H9 (cell line): ENCODE data around the gene SYT17. TPM values are rescaled to one million over a fixed set of nuclear protein-coding genes. Genes with fewer than 3 reads are reported as not detected.

ENCODE experiments used
- DNase-seq: peaks from one replicate; pipeline ENCODE4 v3.0.0-alpha.2; 2017
- H2AFZ ChIP-seq: one replicate; pipeline ENCODE4 v1.6.1; 2013; ENCODE audit warnings: mild to moderate bottlenecking, low read length, control low read depth, moderate library complexity
- H2AK5ac ChIP-seq: 2 replicates; pipeline ENCODE4 v1.6.1; 2013; ENCODE audit warnings: low read length, control low read depth, mixed read lengths; ENCODE audit not compliant: insufficient read length
- H2BK120ac ChIP-seq: one replicate; pipeline ENCODE4 v1.6.1; 2013; ENCODE audit warnings: low read depth, mild to moderate bottlenecking, low read length, control low read depth, inconsistent platforms; ENCODE audit not compliant: poor library complexity, severe bottlenecking
- H2BK12ac ChIP-seq: 2 replicates; pipeline ENCODE4 v1.6.1; 2013; ENCODE audit warnings: low read length, control low read depth, mixed read lengths, low read depth; ENCODE audit not compliant: insufficient read length
- H2BK15ac ChIP-seq: 2 replicates; pipeline ENCODE4 v1.6.1; 2013; ENCODE audit warnings: low read depth, low read length, control low read depth
- H2BK20ac ChIP-seq: one replicate; pipeline ENCODE4 v1.6.1; 2013; ENCODE audit warnings: low read depth, mild to moderate bottlenecking, low read length, control low read depth, inconsistent platforms; ENCODE audit not compliant: poor library complexity, severe bottlenecking
- H2BK5ac ChIP-seq: 2 replicates; pipeline ENCODE4 v1.6.1; 2013; ENCODE audit warnings: low read length, control low read depth, mixed read lengths; ENCODE audit not compliant: insufficient read length
- H3K14ac ChIP-seq: 2 replicates; pipeline ENCODE4 v1.6.1; 2013; ENCODE audit warnings: low read length, control low read depth; ENCODE audit not compliant: insufficient read depth
- H3K18ac ChIP-seq: 2 replicates; pipeline ENCODE4 v1.6.1; 2013; ENCODE audit warnings: low read depth, mild to moderate bottlenecking, mixed read lengths, low read length, control low read depth; ENCODE audit not compliant: insufficient read length
- H3K23ac ChIP-seq: 2 replicates; pipeline ENCODE4 v1.6.1; 2013; ENCODE audit warnings: low read length, control low read depth, mixed read lengths, low read depth; ENCODE audit not compliant: insufficient read length
- H3K23me2 ChIP-seq: 2 replicates; pipeline ENCODE4 v1.6.1; 2013; ENCODE audit warnings: low read depth, mild to moderate bottlenecking, mixed read lengths, low read length, control low read depth; ENCODE audit not compliant: insufficient read length, poor library complexity, severe bottlenecking
- H3K27ac ChIP-seq: 2 replicates; pipeline ENCODE4 v1.5.1; 2013; ENCODE audit warnings: low read length, control low read depth, mixed read lengths, low read depth; ENCODE audit not compliant: insufficient read length
- H3K27me3 ChIP-seq: 2 replicates; pipeline ENCODE4 v1.6.1; 2013; ENCODE audit warnings: low read length, control low read depth, inconsistent platforms; ENCODE audit not compliant: insufficient read depth
- H3K4ac ChIP-seq: 2 replicates; pipeline ENCODE4 v1.6.1; 2013; ENCODE audit warnings: low read depth, mild to moderate bottlenecking, control low read depth, inconsistent platforms, low read length, moderate library complexity
- H3K4me1 ChIP-seq: 2 replicates; pipeline ENCODE4 v1.6.1; 2013; ENCODE audit warnings: low read length, control low read depth, inconsistent platforms; ENCODE audit not compliant: insufficient read depth
- H3K4me2 ChIP-seq: 2 replicates; pipeline ENCODE4 v1.6.1; 2013; ENCODE audit warnings: low read length, control low read depth, mixed read lengths; ENCODE audit not compliant: insufficient read length, insufficient read depth
- H3K56ac ChIP-seq: 2 replicates; pipeline ENCODE4 v1.6.1; 2013; ENCODE audit warnings: low read depth, mild to moderate bottlenecking, mixed read lengths, low read length, control low read depth; ENCODE audit not compliant: insufficient read length
- H3K79me1 ChIP-seq: 2 replicates; pipeline ENCODE4 v1.6.1; 2013; ENCODE audit warnings: low read depth, mild to moderate bottlenecking, moderate library complexity, low read length, control low read depth, inconsistent platforms; ENCODE audit not compliant: insufficient read depth, poor library complexity, severe bottlenecking
- H3K79me2 ChIP-seq: 2 replicates; pipeline ENCODE4 v1.6.1; 2013; ENCODE audit warnings: low read length, control low read depth, inconsistent platforms; ENCODE audit not compliant: insufficient read depth
- H3K9ac ChIP-seq: 2 replicates; pipeline ENCODE4 v1.6.1; 2013; ENCODE audit warnings: low read length, control low read depth, mixed read lengths; ENCODE audit not compliant: insufficient read length; ENCODE audit errors: extremely low read depth
- H3K9me3 ChIP-seq: one replicate; pipeline ENCODE4 v1.6.1; 2013; ENCODE audit warnings: low read depth, low read length, inconsistent platforms; ENCODE audit not compliant: control insufficient read depth
- H3T11ph ChIP-seq: one replicate; pipeline ENCODE4 v1.6.1; 2013; ENCODE audit warnings: mild to moderate bottlenecking, low read length, control low read depth, inconsistent platforms
- H4K20me1 ChIP-seq: one replicate; pipeline ENCODE4 v1.6.1; 2013; ENCODE audit not compliant: control insufficient read depth, insufficient read length, insufficient read depth
- H4K5ac ChIP-seq: 2 replicates; pipeline ENCODE4 v1.6.1; 2013; ENCODE audit warnings: low read depth, mild to moderate bottlenecking, mixed read lengths, low read length, control low read depth; ENCODE audit not compliant: insufficient read length
- H4K8ac ChIP-seq: replicated peaks from 2 replicates; pipeline ENCODE4 v1.6.1; 2013; ENCODE audit warnings: low read length, control low read depth, mixed read lengths, low read depth; ENCODE audit not compliant: insufficient read length
- H4K91ac ChIP-seq: 2 replicates; pipeline ENCODE4 v1.6.1; 2013; ENCODE audit warnings: low read depth, mild to moderate bottlenecking, moderate library complexity, mixed read lengths, low read length, control low read depth; ENCODE audit not compliant: insufficient read length
- H3K27ac Mint-ChIP-seq, 3 experiments: 2 replicates in 2 of 3; 3 replicates in 1 of 3; pipeline ENCODE4 v1.8.0; 2020 to 2021; ENCODE audit warnings: mixed read lengths in 3 of 3, mild to moderate bottlenecking in 1 of 3, moderate library complexity in 1 of 3
- H3K27me3 Mint-ChIP-seq: 2 replicates; pipeline ENCODE4 v1.8.0; 2021; ENCODE audit warnings: low read depth, mild to moderate bottlenecking, moderate library complexity, mixed read lengths
- H3K36me3 Mint-ChIP-seq, 3 experiments: 2 replicates in 2 of 3; 3 replicates in 1 of 3; pipeline ENCODE4 v1.8.0; 2020 to 2021; ENCODE audit warnings: low read depth in 3 of 3, mixed read lengths in 3 of 3; ENCODE audit not compliant: insufficient read depth in 1 of 3
- H3K4me1 Mint-ChIP-seq, 2 experiments: 2 replicates each; pipeline ENCODE4 v1.8.0; 2020; ENCODE audit warnings: mixed read lengths in 2 of 2
- H3K4me3 Mint-ChIP-seq, 2 experiments: 2 replicates in 1 of 2; 3 replicates in 1 of 2; pipeline ENCODE4 v1.8.0; 2020 to 2021; ENCODE audit warnings: mild to moderate bottlenecking in 2 of 2, mixed read lengths in 2 of 2, moderate library complexity in 1 of 2
- H3K9me3 Mint-ChIP-seq, 2 experiments: 2 replicates in 1 of 2; 3 replicates in 1 of 2; pipeline ENCODE4 v1.8.0; 2020; ENCODE audit warnings: mild to moderate bottlenecking in 2 of 2, mixed read lengths in 2 of 2, moderate library complexity in 1 of 2
- whole genome bisulfite sequencing: extraction: QIAGEN DNeasy Blood & Tissue Kit; methylation state at CpG from one replicate; pipeline ENCODE4 v1.1.7; 2013; ENCODE audit warnings: missing lambda C conversion rate, low lambda C conversion rate, mixed read lengths; ENCODE audit not compliant: insufficient read length; ENCODE audit errors: extremely low coverage; 5-methylcytosine and 5-hydroxymethylcytosine counted together
- total RNA-seq: library from RNA; stranded (reverse); gene quantifications from 2 replicates; pipeline ENCODE4 v1.2.1, GENCODE V29; 2021
- TF ChIP-seq, protein P1 (sequence below): fragments of 200-600 bp; sonication (generic); conservative IDR thresholded peaks from 3 replicates; pipeline ENCODE4 v1.8.0; 2021; ENCODE audit warnings: antibody characterized with exemption, mild to moderate bottlenecking

Gene SYT17
- total RNA-seq, 1 experiment from 2014 or later = 3.0 TPM

DNA sequence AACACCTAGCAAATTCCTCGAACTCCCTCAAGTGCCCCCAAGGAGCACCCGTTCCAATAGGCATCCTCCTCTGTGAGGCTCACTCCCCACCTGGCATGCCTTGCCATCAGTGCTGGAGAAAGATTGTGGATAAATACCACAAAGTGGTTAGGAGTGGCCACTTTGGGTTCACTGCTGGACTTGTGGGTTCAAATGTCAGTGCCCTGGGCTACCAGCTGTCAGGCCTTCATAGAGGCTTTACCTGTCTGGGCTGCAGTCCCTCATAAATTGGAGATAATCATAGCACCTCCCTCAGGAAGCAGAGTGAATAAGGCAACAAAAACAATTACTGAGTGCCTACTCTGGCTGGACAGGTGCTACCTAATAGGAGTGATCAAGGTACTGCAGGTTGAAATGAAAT lies 1.5 kb upstream of the SYT17 start:
- H4K5ac ChIP-seq = no peak overlapping the region
- H3K4me2 ChIP-seq = no peak overlapping the region
- no peak overlapping the region for H2AFZ ChIP-seq
- H3T11ph ChIP-seq = no peak overlapping the region
- H3K79me2 ChIP-seq = no peaks in the 10 kb centered on the region
- Mint-ChIP-seq H3K9me3 (no peaks in the 10 kb centered on the region), H3K4me3 (no peak overlapping the region), H3K4me1 (peaks cover 4% of the 10 kb centered on the region in 2 experiments), H3K27ac (no peak overlapping the region), H3K27me3 (peaks cover 25% of the 10 kb centered on the region), H3K36me3 (no peaks in the 10 kb centered on the region)
- no peak overlapping the region for H3K27ac ChIP-seq
- no peak overlapping the region for H3K4ac ChIP-seq
- H3K23me2 ChIP-seq = peaks cover 12% of the 10 kb centered on the region
- DNase-seq = no peak
- H4K91ac ChIP-seq = no peak overlapping the region
- no peak overlapping the region for H3K56ac ChIP-seq
- no peaks in the 10 kb centered on the region for H4K20me1 ChIP-seq
- H3K18ac ChIP-seq = no peak overlapping the region
- H3K79me1 ChIP-seq = no peaks in the 10 kb centered on the region
- no peak overlapping the region for H2BK120ac ChIP-seq
- no peak overlapping the region for H2AK5ac ChIP-seq
- H2BK12ac ChIP-seq = no peak overlapping the region
- peaks cover 6% of the 10 kb centered on the region; the same call in 1 of the 2 replicates for H3K27me3 ChIP-seq
- H4K8ac ChIP-seq = no peak overlapping the region
- no peaks in the 10 kb centered on the region for H3K4me1 ChIP-seq
- no peak overlapping the region for H2BK15ac ChIP-seq
- TF ChIP-seq, protein P1, sequence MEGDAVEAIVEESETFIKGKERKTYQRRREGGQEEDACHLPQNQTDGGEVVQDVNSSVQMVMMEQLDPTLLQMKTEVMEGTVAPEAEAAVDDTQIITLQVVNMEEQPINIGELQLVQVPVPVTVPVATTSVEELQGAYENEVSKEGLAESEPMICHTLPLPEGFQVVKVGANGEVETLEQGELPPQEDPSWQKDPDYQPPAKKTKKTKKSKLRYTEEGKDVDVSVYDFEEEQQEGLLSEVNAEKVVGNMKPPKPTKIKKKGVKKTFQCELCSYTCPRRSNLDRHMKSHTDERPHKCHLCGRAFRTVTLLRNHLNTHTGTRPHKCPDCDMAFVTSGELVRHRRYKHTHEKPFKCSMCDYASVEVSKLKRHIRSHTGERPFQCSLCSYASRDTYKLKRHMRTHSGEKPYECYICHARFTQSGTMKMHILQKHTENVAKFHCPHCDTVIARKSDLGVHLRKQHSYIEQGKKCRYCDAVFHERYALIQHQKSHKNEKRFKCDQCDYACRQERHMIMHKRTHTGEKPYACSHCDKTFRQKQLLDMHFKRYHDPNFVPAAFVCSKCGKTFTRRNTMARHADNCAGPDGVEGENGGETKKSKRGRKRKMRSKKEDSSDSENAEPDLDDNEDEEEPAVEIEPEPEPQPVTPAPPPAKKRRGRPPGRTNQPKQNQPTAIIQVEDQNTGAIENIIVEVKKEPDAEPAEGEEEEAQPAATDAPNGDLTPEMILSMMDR = no peak; the same call in 2 of the 3 replicates
- no peak overlapping the region for H3K14ac ChIP-seq
- H2BK20ac ChIP-seq = no peak overlapping the region
- WGBS = no CpG with 5 or more reads among the region's 2 CpGs
- H3K9me3 ChIP-seq = no peaks in the 10 kb centered on the region
- H3K9ac ChIP-seq = no peak overlapping the region
- H3K23ac ChIP-seq = no peak overlapping the region
- H2BK5ac ChIP-seq = no peak overlapping the region
